GM23338 (cell line): Measurements from ENCODE around the gene BPI. TPM values are rescaled to one million over a fixed set of nuclear protein-coding genes. Genes with fewer than 3 reads are reported as not detected.
A peak's percentile ranks its signal among the peaks of the same experiment; 100 is the strongest.

Experiments
- ATAC-seq: fragments of 200-7000 bp; cut with Tn5 transposase; 3 replicates; pipeline ENCODE4 v1.9.1; 2020
- DNase-seq: peaks from one replicate; pipeline ENCODE4 v3.0.0-alpha.2; 2015; ENCODE audit warnings: low spot score
- H2AFZ ChIP-seq: fragments of 200-600 bp; sonication (generic); 2 replicates; pipeline ENCODE4 v1.8.0; 2016; ENCODE audit warnings: antibody characterized with exemption, mild to moderate bottlenecking, moderate library complexity
- H3F3A ChIP-seq: fragments of 200-600 bp; sonication (generic); replicated peaks from 2 replicates; pipeline ENCODE4 v1.8.0; 2017; ENCODE audit warnings: antibody characterized with exemption, mixed run types, low read depth
- H3K27ac ChIP-seq: fragments of 200-600 bp; sonication (generic); 2 replicates; pipeline ENCODE4 v1.6.1; 2016; ENCODE audit warnings: low read depth
- H3K27me3 ChIP-seq: fragments of 200-600 bp; sonication (generic); 2 replicates; pipeline ENCODE4 v1.8.0; 2016; ENCODE audit warnings: mild to moderate bottlenecking, mixed run types, moderate library complexity; ENCODE audit not compliant: insufficient read depth
- H3K36me3 ChIP-seq: fragments of 200-600 bp; sonication (generic); 2 replicates; pipeline ENCODE4 v1.8.0; 2016; ENCODE audit warnings: mild to moderate bottlenecking; ENCODE audit not compliant: insufficient read depth
- H3K4me1 ChIP-seq: fragments of 200-600 bp; sonication (generic); 2 replicates; pipeline ENCODE4 v1.8.0; 2016; ENCODE audit warnings: mild to moderate bottlenecking, moderate library complexity; ENCODE audit not compliant: insufficient read depth
- H3K4me2 ChIP-seq: fragments of 200-600 bp; sonication (generic); 2 replicates; pipeline ENCODE4 v1.7.1; 2017; ENCODE audit warnings: mixed run types
- H3K4me3 ChIP-seq: fragments of 200-600 bp; sonication (generic); 2 replicates; pipeline ENCODE4 v1.6.1; 2016; ENCODE audit warnings: mixed run types
- H3K79me2 ChIP-seq: fragments of 200-600 bp; sonication (generic); replicated peaks from 2 replicates; pipeline ENCODE4 v1.8.0; 2017; ENCODE audit warnings: mild to moderate bottlenecking; ENCODE audit not compliant: insufficient read depth
- H3K9me2 ChIP-seq: fragments of 200-600 bp; sonication (generic); 2 replicates; pipeline ENCODE4 v1.8.0; 2017; ENCODE audit not compliant: insufficient read depth
- H4K20me1 ChIP-seq: fragments of 200-600 bp; sonication (generic); replicated peaks from 2 replicates; pipeline ENCODE4 v1.8.0; 2017; ENCODE audit warnings: mild to moderate bottlenecking; ENCODE audit not compliant: insufficient read depth
- H3K27ac Mint-ChIP-seq: 2 replicates; pipeline ENCODE4 v1.8.0; 2020; ENCODE audit warnings: inconsistent platforms, mild to moderate bottlenecking, moderate library complexity, mixed read lengths
- H3K27me3 Mint-ChIP-seq: 3 replicates; pipeline ENCODE4 v1.8.0; 2022; ENCODE audit warnings: low read depth, mild to moderate bottlenecking, moderate library complexity, mixed read lengths, inconsistent platforms; ENCODE audit not compliant: insufficient read depth, poor library complexity
- H3K36me3 Mint-ChIP-seq: 3 replicates; pipeline ENCODE4 v1.8.0; 2021; ENCODE audit warnings: low read depth, mild to moderate bottlenecking, inconsistent platforms, moderate library complexity, mixed read lengths
- H3K4me1 Mint-ChIP-seq: 3 replicates; pipeline ENCODE4 v1.8.0; 2020; ENCODE audit warnings: mild to moderate bottlenecking, inconsistent platforms, mixed read lengths
- H3K4me3 Mint-ChIP-seq: 3 replicates; pipeline ENCODE4 v1.8.0; 2021; ENCODE audit warnings: moderate library complexity, mild to moderate bottlenecking, inconsistent platforms, mixed read lengths
- H3K9me3 Mint-ChIP-seq: 3 replicates; pipeline ENCODE4 v1.8.0; 2020; ENCODE audit warnings: moderate library complexity, mild to moderate bottlenecking, inconsistent platforms, mixed read lengths
- CREB1 ChIP-seq: fragments of 250-450 bp; sonication (Bioruptor Pico); IDR thresholded peaks from 2 replicates; pipeline ENCODE4 v1.5.0; 2020; ENCODE audit warnings: low read depth, mild to moderate bottlenecking, moderate library complexity
- CTCF ChIP-seq, 2 experiments: fragments of 200-600 bp in 1 of 2; sonication (generic) in 1 of 2; conservative IDR thresholded peaks; 2 replicates each; pipeline versions ENCODE4 v1.5.1 to v1.6.1; 2016 to 2017; ENCODE audit warnings: antibody characterized with exemption in 2 of 2, low read depth in 2 of 2, mild to moderate bottlenecking in 2 of 2, moderate library complexity in 1 of 2
- ETS1 ChIP-seq: IDR thresholded peaks from 2 replicates; pipeline ENCODE4 v1.6.1; 2016; ENCODE audit warnings: antibody characterized with exemption
- EZH2 ChIP-seq: fragments of 200-600 bp; sonication (generic); IDR thresholded peaks from one replicate; pipeline ENCODE4 v1.8.0; 2017; ENCODE audit warnings: antibody characterized with exemption, mild to moderate bottlenecking, low read depth; ENCODE audit not compliant: unreplicated experiment
- JUNB ChIP-seq: IDR thresholded peaks from one replicate; pipeline ENCODE4 v1.6.1; 2016; ENCODE audit warnings: antibody characterized with exemption; ENCODE audit not compliant: unreplicated experiment
- STAT1 ChIP-seq: IDR thresholded peaks from one replicate; pipeline ENCODE4 v1.6.1; 2016; ENCODE audit warnings: antibody characterized with exemption; ENCODE audit not compliant: unreplicated experiment
- ZNF114 ChIP-seq: fragments of 250-450 bp; sonication (Bioruptor Pico); IDR thresholded peaks from 2 replicates; pipeline ENCODE4 v1.5.0; 2020; ENCODE audit warnings: mild to moderate bottlenecking, moderate library complexity
- ZNF331 ChIP-seq: fragments of 250-450 bp; sonication (Bioruptor Pico); IDR thresholded peaks from 2 replicates; pipeline ENCODE4 v1.5.0; 2020; ENCODE audit warnings: low read depth, mild to moderate bottlenecking, moderate library complexity
- ZNF462 ChIP-seq: fragments of 250-450 bp; sonication (Bioruptor Pico); IDR thresholded peaks from 2 replicates; pipeline ENCODE4 v1.5.0; 2020; ENCODE audit warnings: mild to moderate bottlenecking, moderate library complexity
- polyA plus RNA-seq: library from polyadenylated mRNA; unstranded; fragments of >200 nt; fragmentation: Nextera tagmentation; extraction: Ambion mirVana; gene quantifications from 2 replicates; pipeline ENCODE4 v1.2.1, GENCODE V29; 2016
- total RNA-seq: library from RNA; depleted of rRNA; stranded (reverse); fragments of >200 nt; shearing (Covaris generic); gene quantifications from 2 replicates; pipeline ENCODE4 v1.2.3, GENCODE V29; 2014
- TF ChIP-seq, protein P1 (sequence below): IDR thresholded peaks from one replicate; pipeline ENCODE4 v1.6.1; 2018; ENCODE audit warnings: antibody characterized with exemption; ENCODE audit not compliant: unreplicated experiment

BPI gene
- total and polyA plus RNA-seq, 2 experiments from 2014 or later = not detected

GRCh38 chr20:38258545-38259215 lies 45.3 kb upstream of the BPI start (continued):
- TF ChIP-seq, protein P1, sequence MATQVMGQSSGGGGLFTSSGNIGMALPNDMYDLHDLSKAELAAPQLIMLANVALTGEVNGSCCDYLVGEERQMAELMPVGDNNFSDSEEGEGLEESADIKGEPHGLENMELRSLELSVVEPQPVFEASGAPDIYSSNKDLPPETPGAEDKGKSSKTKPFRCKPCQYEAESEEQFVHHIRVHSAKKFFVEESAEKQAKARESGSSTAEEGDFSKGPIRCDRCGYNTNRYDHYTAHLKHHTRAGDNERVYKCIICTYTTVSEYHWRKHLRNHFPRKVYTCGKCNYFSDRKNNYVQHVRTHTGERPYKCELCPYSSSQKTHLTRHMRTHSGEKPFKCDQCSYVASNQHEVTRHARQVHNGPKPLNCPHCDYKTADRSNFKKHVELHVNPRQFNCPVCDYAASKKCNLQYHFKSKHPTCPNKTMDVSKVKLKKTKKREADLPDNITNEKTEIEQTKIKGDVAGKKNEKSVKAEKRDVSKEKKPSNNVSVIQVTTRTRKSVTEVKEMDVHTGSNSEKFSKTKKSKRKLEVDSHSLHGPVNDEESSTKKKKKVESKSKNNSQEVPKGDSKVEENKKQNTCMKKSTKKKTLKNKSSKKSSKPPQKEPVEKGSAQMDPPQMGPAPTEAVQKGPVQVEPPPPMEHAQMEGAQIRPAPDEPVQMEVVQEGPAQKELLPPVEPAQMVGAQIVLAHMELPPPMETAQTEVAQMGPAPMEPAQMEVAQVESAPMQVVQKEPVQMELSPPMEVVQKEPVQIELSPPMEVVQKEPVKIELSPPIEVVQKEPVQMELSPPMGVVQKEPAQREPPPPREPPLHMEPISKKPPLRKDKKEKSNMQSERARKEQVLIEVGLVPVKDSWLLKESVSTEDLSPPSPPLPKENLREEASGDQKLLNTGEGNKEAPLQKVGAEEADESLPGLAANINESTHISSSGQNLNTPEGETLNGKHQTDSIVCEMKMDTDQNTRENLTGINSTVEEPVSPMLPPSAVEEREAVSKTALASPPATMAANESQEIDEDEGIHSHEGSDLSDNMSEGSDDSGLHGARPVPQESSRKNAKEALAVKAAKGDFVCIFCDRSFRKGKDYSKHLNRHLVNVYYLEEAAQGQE = no peak
- no peak for TF ChIP-seq ZNF114 (CRISPR knock-in tag)
- TF ChIP-seq ZNF331 (CRISPR knock-in tag) = no peak
- TF ChIP-seq STAT1 = no peak
- no peak for TF ChIP-seq JUNB
- TF ChIP-seq ETS1 = no peak
- TF ChIP-seq CTCF (conservative IDR thresholded peaks at IDR 0.05; ENCODE audit: low read depth in 2 of 2) = no peak
- TF ChIP-seq EZH2 = no peak

GRCh38 chr20:38260025-38260377 lies 44.0 kb upstream of the BPI start:
- no peak overlapping the region for H3K27ac Mint-ChIP-seq
- peak; percentile 45 for ATAC-seq
- no peaks in the 10 kb centered on the region for H4K20me1 ChIP-seq
- H3K27me3 ChIP-seq = peaks cover 23% of the 10 kb centered on the region
- peaks cover 5% of the 10 kb centered on the region; the same call in 1 of the 2 replicates for H3K4me1 ChIP-seq
- H3K79me2 ChIP-seq = no peaks in the 10 kb centered on the region
- H2AFZ ChIP-seq = peak overlapping the region; percentile 96
- DNase-seq = peak; percentile 8
- peak overlapping the region; percentile 83 for H3K4me2 ChIP-seq
- peak overlapping the region; percentile 60 for H3K4me3 ChIP-seq
- peaks cover 17% of the 10 kb centered on the region for H3K27me3 Mint-ChIP-seq
- H3K4me1 Mint-ChIP-seq = peaks cover 8% of the 10 kb centered on the region
- H3K4me3 Mint-ChIP-seq = peak overlapping the region; percentile 65
- no peaks in the 10 kb centered on the region for H3K36me3 ChIP-seq
- H3F3A ChIP-seq = no peaks in the 10 kb centered on the region
- no peaks in the 10 kb centered on the region for H3K9me3 Mint-ChIP-seq
- H3K36me3 Mint-ChIP-seq = no peaks in the 10 kb centered on the region
- H3K9me2 ChIP-seq = no peaks in the 10 kb centered on the region
- no peak overlapping the region for H3K27ac ChIP-seq
- TF ChIP-seq CREB1 (CRISPR knock-in tag) (no peak), ZNF462 (CRISPR knock-in tag) (no peak), EZH2 (no peak)
